K562 (cell line): ENCODE results near the gene CCDC77. TPM values are rescaled to one million over a fixed set of nuclear protein-coding genes. Genes with fewer than 3 reads are reported as not detected.

Source experiments
- ATAC-seq: fragments of 200-7000 bp; cut with Tn5 transposase; 3 replicates; pipeline ENCODE4 v1.9.1; 2020; ENCODE audit warnings: moderate library complexity
- BruUV-seq: library from RNA; stranded (reverse); fragments of 400-500 nt; replicated peaks from 2 replicates; lab custom pipeline; 2021; lab: Mats Ljungman, UMichigan
- CTCF ChIA-PET: fragments of 300-600 bp; formaldehyde crosslinking; extraction: SDS; loops from one replicate; lab custom pipeline; 2021; ENCODE audit warnings: low intra/inter-chr PET ratio; lab: Yijun Ruan, JAX
- POLR2A ChIA-PET: fragments of 300-600, 350-650 bp; sonication (Branson Sonifier 250); formaldehyde crosslinking; extraction: SDS; loops from one replicate; lab custom pipeline; 2021; ENCODE audit warnings: antibody characterized with exemption, inconsistent platforms; lab: Yijun Ruan, JAX
- DNase-seq, 4 experiments: peaks; one replicate each; pipeline versions ENCODE4 v3.0.0 to v3.0.0-alpha.2; 2011 to 2018; ENCODE audit warnings: low spot score in 3 of 4, mixed read lengths in 3 of 4; ENCODE audit errors: extremely low read depth in 1 of 4
- FAIRE-seq: peaks from 2 replicates; lab custom pipeline; 2011; peaks lifted over from hg19 to GRCh38; lab: Jason Lieb, UNC
- H2AFZ ChIP-seq: 2 replicates; pipeline ENCODE4 v1.6.0; 2011; ENCODE audit warnings: low read depth, low read length, control low read depth, inconsistent platforms
- H3K27ac ChIP-seq: fragments of 200-600 bp; 3 replicates; pipeline ENCODE4 v1.8.0; 2011; ENCODE audit warnings: low read depth, mild to moderate bottlenecking, control low read depth, inconsistent platforms, low read length, moderate library complexity, mixed read lengths; ENCODE audit errors: extremely low read depth
- H3K27me3 ChIP-seq, 2 experiments: fragments of 300-600 bp in 1 of 2; 2 replicates in 1 of 2; 3 replicates in 1 of 2; pipeline versions ENCODE4 v1.6.0 to v1.8.0; 2011; ENCODE audit warnings: inconsistent platforms in 2 of 2, low read length in 2 of 2, mild to moderate bottlenecking in 1 of 2, mixed read lengths in 1 of 2, moderate library complexity in 1 of 2; ENCODE audit not compliant: control insufficient read depth in 2 of 2, insufficient read depth in 2 of 2
- H3K36me3 ChIP-seq: fragments of 300-600 bp; 3 replicates; pipeline ENCODE4 v1.8.0; 2011; ENCODE audit warnings: mild to moderate bottlenecking, low read length, inconsistent platforms; ENCODE audit not compliant: control insufficient read depth, insufficient read depth
- H3K4me1 ChIP-seq, 2 experiments: fragments of 200-600 bp in 1 of 2; replicated peaks in 1 of 2; 2 replicates in 1 of 2; 3 replicates in 1 of 2; pipeline versions ENCODE4 v1.5.1 to v1.8.0; 2011; ENCODE audit warnings: inconsistent platforms in 2 of 2, low read length in 2 of 2, mild to moderate bottlenecking in 1 of 2, mixed read lengths in 1 of 2, moderate library complexity in 1 of 2; ENCODE audit not compliant: control insufficient read depth in 2 of 2, insufficient read depth in 2 of 2
- H3K4me2 ChIP-seq: 2 replicates; pipeline ENCODE4 v1.6.1; 2011; ENCODE audit warnings: low read length, control low read depth, inconsistent platforms, mixed read lengths; ENCODE audit not compliant: insufficient read depth
- H3K4me3 ChIP-seq: fragments of 200-600 bp; sonication (generic), shearing (Covaris generic); 2 replicates; pipeline ENCODE4 v1.5.1; 2016; ENCODE audit warnings: control low read depth, inconsistent platforms
- H3K79me2 ChIP-seq: fragments of 200-600 bp; 3 replicates; pipeline ENCODE4 v1.8.0; 2011; ENCODE audit warnings: low read length, inconsistent platforms; ENCODE audit not compliant: control insufficient read depth, insufficient read depth
- H3K9ac ChIP-seq, 2 experiments: 2 replicates each; pipeline versions ENCODE4 v1.6.0 to v1.6.1; 2011; ENCODE audit warnings: low read depth in 2 of 2, low read length in 2 of 2, control low read depth in 1 of 2, inconsistent platforms in 1 of 2, mild to moderate bottlenecking in 1 of 2, mixed read lengths in 1 of 2; ENCODE audit not compliant: insufficient read depth in 1 of 2
- H3K9me1 ChIP-seq: one replicate; pipeline ENCODE4 v1.6.0; 2011; ENCODE audit warnings: inconsistent platforms, mild to moderate bottlenecking, low read length, moderate library complexity; ENCODE audit not compliant: control insufficient read depth, insufficient read depth
- H3K9me3 ChIP-seq: replicated peaks from 2 replicates; pipeline ENCODE4 v1.5.1; 2011; ENCODE audit warnings: low read depth, low read length, inconsistent platforms; ENCODE audit not compliant: control insufficient read depth, insufficient read depth
- H4K20me1 ChIP-seq: replicated peaks from 2 replicates; pipeline ENCODE4 v1.6.1; 2011; ENCODE audit warnings: low read length, inconsistent platforms, mixed read lengths; ENCODE audit not compliant: control insufficient read depth, insufficient read depth
- L3MBTL2 ChIP-seq: fragments of 450-650 bp; IDR thresholded peaks from 2 replicates; pipeline ENCODE4 v1.6.1; 2016; ENCODE audit warnings: mild to moderate bottlenecking, moderate library complexity
- RCOR1 ChIP-seq, 2 experiments: IDR thresholded peaks; 2 replicates each; pipeline ENCODE4 v1.6.1; 2012; ENCODE audit warnings: low read depth in 2 of 2, low read length in 2 of 2, borderline replicate concordance in 1 of 2, improper control_type of control experiment in 1 of 2
- SMAD4 ChIP-seq: fragments of 250-450 bp; sonication (Bioruptor Pico); conservative IDR thresholded peaks from 2 replicates; pipeline ENCODE4 v1.8.0; 2021; ENCODE audit warnings: inconsistent platforms, mild to moderate bottlenecking, moderate library complexity
- SREBF1 ChIP-seq: fragments of 150-350 bp; IDR thresholded peaks from 2 replicates; pipeline ENCODE4 v1.6.1; 2014; ENCODE audit warnings: antibody characterized with exemption, low read depth, low read length, borderline replicate concordance
- ZNF174 ChIP-seq: fragments of 250-450 bp; sonication (Bioruptor Pico); IDR thresholded peaks from 2 replicates; pipeline ENCODE4 v1.4.0; 2020; ENCODE audit warnings: mild to moderate bottlenecking
- ZNF253 ChIP-seq: fragments of 250-450 bp; sonication (Bioruptor Pico); conservative IDR thresholded peaks from 2 replicates; pipeline ENCODE4 v1.6.1; 2021; ENCODE audit warnings: mild to moderate bottlenecking
- ZNF3 ChIP-seq: fragments of 250-450 bp; sonication (Bioruptor Pico); IDR thresholded peaks from 2 replicates; pipeline ENCODE4 v1.5.0; 2021; ENCODE audit warnings: mild to moderate bottlenecking, moderate library complexity
- ZNF696 ChIP-seq: fragments of 250-450 bp; sonication (Bioruptor Pico); conservative IDR thresholded peaks from 2 replicates; pipeline ENCODE4 v1.4.0; 2020; ENCODE audit warnings: mild to moderate bottlenecking, moderate library complexity
- WGBS: fragments of 100-300 bp; shearing (Covaris generic); methylation state at CpG from one replicate; pipeline ENCODE4 v1.1.6; 2016; ENCODE audit warnings: low coverage, mixed read lengths; ENCODE audit not compliant: insufficient coverage; ENCODE audit errors: missing lambda C conversion rate; 5-methylcytosine and 5-hydroxymethylcytosine counted together
- in situ Hi-C: fragments of 300-500 bp; cut with MboI; formaldehyde crosslinking; loops from 4 replicates; pipeline ENCODE4 v1.15.0; 2018; ENCODE audit warnings: inconsistent platforms, mixed read lengths
- intact Hi-C: fragments of 100-400 bp; cut with micrococcal nuclease; formaldehyde crosslinking; loops from 2 replicates; pipeline ENCODE4 v1.14.2; 2022
- polyA plus RNA-seq, 8 experiments: library from polyadenylated mRNA; depleted of rRNA in 4 of 8; stranded (reverse) in 5 of 8; unstranded in 3 of 8; fragments of >200 nt; fragmentation: Nextera tagmentation in 2 of 8; fragmentation: Illumina TruSeq in 1 of 8; extraction: Ambion mirVana in 2 of 8; extraction: Trizol in 1 of 8; gene quantifications; 2 replicates each; pipeline versions ENCODE4 v1.2.1 to v1.2.3, GENCODE V29; 2011 to 2014; ENCODE audit warnings: inconsistent platforms in 1 of 8, missing spikeins in 1 of 8
- total RNA-seq, 7 experiments: library from RNA; depleted of rRNA in 6 of 7; stranded (reverse); fragments of >200 nt in 6 of 7; fragmentation: Illumina TruSeq in 2 of 7; extraction: Trizol in 2 of 7; gene quantifications; 2 replicates each; pipeline versions ENCODE4 v1.2.1 to v1.2.3, GENCODE V29; 2011 to 2021; ENCODE audit warnings: low replicate concordance in 1 of 7
- TF ChIP-seq, protein P1 (sequence below): fragments of 250-450 bp; sonication (Bioruptor Pico); IDR thresholded peaks from 2 replicates; pipeline ENCODE4 v1.4.0; 2020; ENCODE audit warnings: mild to moderate bottlenecking, moderate library complexity

CCDC77 gene
- total and polyA plus RNA-seq, 9 of the 15 experiments (the other 6 are each of a cell fraction or from before 2014, with no cell fraction given) = 10.5 to 26.5 (median 17.8) TPM

DNA sequence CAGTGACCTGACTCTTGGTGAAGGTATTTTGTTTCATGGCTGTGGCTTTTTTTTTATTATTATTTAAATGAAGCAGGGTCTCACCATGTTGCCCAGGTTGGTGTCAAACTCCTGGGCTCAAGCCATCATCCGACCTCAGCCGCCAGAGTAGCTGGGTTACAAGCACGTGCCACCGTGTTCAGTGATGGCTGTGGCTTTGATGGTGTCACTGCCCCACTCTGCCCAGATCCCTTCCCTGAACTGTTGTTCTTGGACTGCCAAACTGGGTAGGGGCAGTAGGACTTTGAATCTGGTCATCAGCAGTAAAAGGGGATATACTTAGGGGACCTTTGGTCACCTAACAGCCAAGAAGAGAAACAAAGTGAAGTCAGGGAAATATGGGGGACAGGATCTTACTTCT, 77.7 kb downstream of the CCDC77 start:
- H3K4me2 ChIP-seq = peak overlapping the region; percentile 11; the same call in 1 of the 2 replicates
- TF ChIP-seq SMAD4 (CRISPR knock-in tag) (no peak), ZNF174 (CRISPR knock-in tag) (no peak), ZNF253 (CRISPR knock-in tag) (no peak)
- FAIRE-seq = no peak
- no peaks in the 10 kb centered on the region for H3K9me3 ChIP-seq
- H4K20me1 ChIP-seq = no peaks in the 10 kb centered on the region
- peaks cover 10 to 45% of the 10 kb centered on the region in 2 experiments; a peak in 4 of 5 replicates for H3K27me3 ChIP-seq
- POLR2A ChIA-PET = no interaction called here
- ATAC-seq = no peak
- no peaks in the 10 kb centered on the region for H3K9me1 ChIP-seq
- CTCF ChIA-PET = no interaction called here
- H3K36me3 ChIP-seq = no peaks in the 10 kb centered on the region
- in situ Hi-C loops (no loop called here), intact Hi-C loops (no loop called here)
- no peak for DNase-seq
- no peak overlapping the region for H3K27ac ChIP-seq
- no peaks in the 10 kb centered on the region for H3K79me2 ChIP-seq
- peaks cover 0 to 4% of the 10 kb centered on the region in 2 experiments; a peak in 3 of 5 replicates for H3K4me1 ChIP-seq
- no peak overlapping the region for H3K4me3 ChIP-seq
- H2AFZ ChIP-seq = peak overlapping the region; percentile 39; the same call in 1 of the 2 replicates
- BruUV-seq = no TSS peak
- 13% methylated on average over 3 of the region's 4 CpGs for WGBS
- H3K9ac ChIP-seq = no peak overlapping the region

DNA sequence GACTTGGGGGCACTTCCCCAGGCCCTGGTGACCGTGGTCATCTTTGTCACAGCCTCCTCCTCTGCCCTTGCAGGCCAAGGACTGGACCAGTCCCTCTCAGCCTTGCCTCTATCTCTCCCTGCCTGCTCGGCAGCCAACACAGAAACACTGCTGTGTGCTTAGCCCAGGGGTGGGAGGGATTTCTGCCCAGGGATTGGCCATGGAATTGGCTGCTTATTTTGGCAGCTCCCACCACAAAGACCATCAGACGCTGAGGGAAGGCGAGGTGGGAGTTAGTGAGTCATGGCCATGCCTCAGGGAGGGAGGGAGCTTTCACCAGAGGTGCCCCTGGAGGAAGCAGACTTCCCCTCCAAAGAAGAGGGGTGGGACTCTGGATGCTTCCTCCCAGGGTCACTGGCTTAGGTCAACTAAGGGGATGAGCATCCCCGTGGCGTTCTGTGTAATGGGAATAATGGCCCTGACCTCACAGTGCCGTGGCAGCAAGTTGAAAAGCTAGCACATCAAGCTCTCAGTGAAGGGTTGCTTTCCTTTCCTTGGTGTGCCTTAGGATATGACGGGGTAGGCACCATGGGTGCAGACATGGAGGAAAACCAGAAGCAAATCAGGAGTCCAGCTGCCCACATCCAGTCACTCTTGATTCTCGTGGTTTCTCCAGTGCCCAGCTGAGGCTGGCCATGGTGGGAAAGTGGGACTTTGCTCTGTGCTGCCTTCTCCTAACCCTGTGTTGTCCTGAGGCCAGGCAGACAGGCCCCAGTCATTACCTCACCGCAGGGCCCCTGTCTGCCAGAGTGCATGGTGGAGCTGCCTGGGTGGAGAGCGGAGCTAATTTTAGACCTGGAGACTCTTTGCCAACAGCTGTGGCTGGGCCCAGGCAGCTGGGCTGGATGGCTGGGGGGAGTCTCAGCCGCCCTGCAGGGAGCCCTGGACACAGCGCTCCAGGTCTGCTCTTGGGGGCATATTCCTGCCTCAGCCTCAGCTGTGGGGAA, 79.7 kb downstream of the CCDC77 start:
- ChIA-PET POLR2A (no interaction called here), CTCF (no interaction called here)
- no TSS peak for BruUV-seq

More for the DNA sequence above, 79.7 kb downstream of the CCDC77 start:
- 1% methylated on average over 9 of the region's 13 CpGs for WGBS
- in situ Hi-C loops (no loop called here), intact Hi-C loops (no loop called here)
- Histone ChIP-seq H3K36me3 (no peaks in the 10 kb centered on the region), H3K79me2 (no peaks in the 10 kb centered on the region), H3K4me2 (no peak overlapping the region), H3K9me3 (no peaks in the 10 kb centered on the region), H3K4me3 (no peak overlapping the region), H3K9me1 (no peaks in the 10 kb centered on the region), H3K27me3 (peaks cover 6 to 46% of the 10 kb centered on the region in 2 experiments; a peak in 4 of 5 replicates), H3K27ac (no peak overlapping the region), H2AFZ (no peak overlapping the region), H4K20me1 (no peaks in the 10 kb centered on the region), H3K9ac (no peak overlapping the region), H3K4me1 (peaks cover 0 to 4% of the 10 kb centered on the region in 2 experiments; a peak in 3 of 5 replicates)
- ATAC-seq (no peak), DNase-seq (no peak), FAIRE-seq (no peak)
- TF ChIP-seq ZNF696 (CRISPR knock-in tag) (no peak), L3MBTL2 (no peak), SREBF1 (no peak), RCOR1 (IDR thresholded peaks at IDR 0.05; ENCODE audit: borderline replicate concordance in 1 of 2, low read depth in 2 of 2, low read length in 2 of 2) (no peak), ZNF3 (no peak)
- TF ChIP-seq, protein P1, sequence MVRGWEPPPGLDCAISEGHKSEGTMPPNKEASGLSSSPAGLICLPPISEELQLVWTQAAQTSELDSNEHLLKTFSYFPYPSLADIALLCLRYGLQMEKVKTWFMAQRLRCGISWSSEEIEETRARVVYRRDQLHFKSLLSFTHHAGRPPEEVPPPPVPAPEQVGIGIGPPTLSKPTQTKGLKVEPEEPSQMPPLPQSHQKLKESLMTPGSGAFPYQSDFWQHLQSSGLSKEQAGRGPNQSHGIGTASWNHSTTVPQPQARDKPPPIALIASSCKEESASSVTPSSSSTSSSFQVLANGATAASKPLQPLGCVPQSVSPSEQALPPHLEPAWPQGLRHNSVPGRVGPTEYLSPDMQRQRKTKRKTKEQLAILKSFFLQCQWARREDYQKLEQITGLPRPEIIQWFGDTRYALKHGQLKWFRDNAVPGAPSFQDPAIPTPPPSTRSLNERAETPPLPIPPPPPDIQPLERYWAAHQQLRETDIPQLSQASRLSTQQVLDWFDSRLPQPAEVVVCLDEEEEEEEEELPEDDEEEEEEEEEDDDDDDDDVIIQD (CRISPR knock-in tag) = no peak
